GM12878 (cell line): ENCODE results near the gene NUMA1. TPM values are rescaled to one million over a fixed set of nuclear protein-coding genes. Genes with fewer than 3 reads are reported as not detected.

Experiments used
- CEBPB ChIP-seq, 2 experiments: fragments of 150-350 bp in 1 of 2; IDR thresholded peaks; 2 replicates each; pipeline ENCODE4 v1.6.1; 2012 to 2014; ENCODE audit warnings: low read depth in 2 of 2, low read length in 2 of 2, borderline replicate concordance in 1 of 2, inconsistent platforms in 1 of 2
- CREB1 ChIP-seq: IDR thresholded peaks from 2 replicates; pipeline ENCODE4 v1.6.1; 2012; ENCODE audit warnings: low read depth, mild to moderate bottlenecking, inconsistent platforms
- DPF2 ChIP-seq: fragments of 450-650 bp; IDR thresholded peaks from 2 replicates; pipeline ENCODE4 v1.6.1; 2017; ENCODE audit warnings: mild to moderate bottlenecking
- EED ChIP-seq: sonication (generic); IDR thresholded peaks from 2 replicates; pipeline ENCODE4 v1.6.1; 2016; ENCODE audit warnings: antibody characterized with exemption, low read depth
- ETV6 ChIP-seq, 2 experiments: fragments of 450-650 bp in 1 of 2; IDR thresholded peaks in 1 of 2; conservative IDR thresholded peaks in 1 of 2; 2 replicates each; pipeline ENCODE4 v1.6.1; 2014; ENCODE audit warnings: antibody characterized with exemption in 1 of 2, borderline replicate concordance in 1 of 2, low read depth in 1 of 2, mild to moderate bottlenecking in 1 of 2, moderate library complexity in 1 of 2
- FOS ChIP-seq: IDR thresholded peaks from 3 replicates; pipeline ENCODE4 v1.6.1; 2011; ENCODE audit warnings: borderline replicate concordance; ENCODE audit not compliant: insufficient read length; ENCODE audit errors: extremely low read depth
- GABPA ChIP-seq: IDR thresholded peaks from 2 replicates; pipeline ENCODE4 v1.6.1; 2014; ENCODE audit warnings: antibody characterized with exemption, low read depth, mild to moderate bottlenecking, inconsistent platforms
- HDAC6 ChIP-seq: fragments of 200-600 bp; sonication (generic); IDR thresholded peaks from one replicate; pipeline ENCODE4 v1.8.0; 2017; ENCODE audit warnings: antibody characterized with exemption; ENCODE audit not compliant: unreplicated experiment
- IRF3 ChIP-seq: fragments of 450-650 bp; IDR thresholded peaks from 2 replicates; pipeline ENCODE4 v1.6.1; 2014; ENCODE audit warnings: mild to moderate bottlenecking
- JUNB ChIP-seq: IDR thresholded peaks from 2 replicates; pipeline ENCODE4 v1.6.1; 2016; ENCODE audit warnings: antibody characterized with exemption, mild to moderate bottlenecking
- MEF2B ChIP-seq: fragments of 450-650 bp; IDR thresholded peaks from 2 replicates; pipeline ENCODE4 v1.6.1; 2018; ENCODE audit warnings: mild to moderate bottlenecking, moderate library complexity; ENCODE audit not compliant: partially characterized antibody, poor library complexity, severe bottlenecking
- NKRF ChIP-seq: fragments of 450-650 bp; conservative IDR thresholded peaks from 2 replicates; pipeline ENCODE4 v1.6.1; 2017; ENCODE audit warnings: mild to moderate bottlenecking, moderate library complexity
- RAD51 ChIP-seq: fragments of 450-650 bp; IDR thresholded peaks from 2 replicates; pipeline ENCODE4 v1.6.1; 2016; ENCODE audit warnings: moderate library complexity, mild to moderate bottlenecking, inconsistent platforms
- SIN3A ChIP-seq: IDR thresholded peaks from 2 replicates; pipeline ENCODE4 v1.6.1; 2012; ENCODE audit warnings: low read depth, low read length, improper control_type of control experiment
- SIX5 ChIP-seq: IDR thresholded peaks from 2 replicates; pipeline ENCODE4 v1.6.1; 2011; ENCODE audit warnings: mild to moderate bottlenecking, low read depth, low read length, moderate library complexity; ENCODE audit not compliant: severe bottlenecking
- SMC3 ChIP-seq: IDR thresholded peaks from 2 replicates; pipeline ENCODE4 v1.6.1; 2011; ENCODE audit warnings: low read length, improper control_type of control experiment, borderline replicate concordance
- SP1 ChIP-seq: IDR thresholded peaks from one replicate; pipeline ENCODE4 v1.6.1; 2011; ENCODE audit warnings: low read depth, low read length
- SREBF1 ChIP-seq: IDR thresholded peaks from 2 replicates; pipeline ENCODE4 v1.6.1; 2012; ENCODE audit warnings: mild to moderate bottlenecking, low read length
- SRF ChIP-seq, 2 experiments: IDR thresholded peaks; 2 replicates each; pipeline ENCODE4 v1.6.1; 2011; ENCODE audit warnings: low read depth in 2 of 2, low read length in 2 of 2, mild to moderate bottlenecking in 1 of 2, moderate library complexity in 1 of 2
- WRNIP1 ChIP-seq: IDR thresholded peaks from 2 replicates; pipeline ENCODE4 v1.6.1; 2011; ENCODE audit warnings: low read depth, low read length, improper control_type of control experiment, borderline replicate concordance
- YBX1 ChIP-seq: fragments of 450-650 bp; IDR thresholded peaks from 2 replicates; pipeline ENCODE4 v1.6.1; 2016; ENCODE audit warnings: antibody characterized with exemption
- ZNF687 ChIP-seq: fragments of 450-650 bp; IDR thresholded peaks from 2 replicates; pipeline ENCODE4 v1.6.1; 2017; ENCODE audit warnings: mild to moderate bottlenecking, moderate library complexity
- ZZZ3 ChIP-seq: IDR thresholded peaks from 2 replicates; pipeline ENCODE4 v1.6.1; 2011; ENCODE audit warnings: low read depth; ENCODE audit not compliant: control insufficient read depth, insufficient read length
- polyA plus RNA-seq, 11 experiments: library from polyadenylated mRNA; depleted of rRNA in 4 of 11; unstranded in 6 of 11; stranded (reverse) in 5 of 11; fragments of >200 nt; fragmentation: Nextera tagmentation in 4 of 11; fragmentation: Illumina TruSeq in 1 of 11; extraction: Ambion mirVana in 4 of 11; extraction: Trizol in 1 of 11; gene quantifications; 1 replicate in 1 of 11; 2 replicates in 10 of 11; pipeline versions ENCODE4 v1.2.1 to v1.2.3, GENCODE V29; 2011 to 2016; ENCODE audit warnings: inconsistent platforms in 2 of 11, missing spikeins in 2 of 11, low read depth in 1 of 11
- total RNA-seq, 4 experiments: library from RNA; depleted of rRNA in 3 of 4; stranded (reverse); fragments of >200 nt in 3 of 4; fragmentation: Illumina TruSeq in 1 of 4; extraction: Trizol in 1 of 4; gene quantifications; 2 replicates each; pipeline versions ENCODE4 v1.2.1 to v1.2.3, GENCODE V29; 2013 to 2021
- TF ChIP-seq, protein P1 (sequence below): IDR thresholded peaks from 2 replicates; pipeline ENCODE4 v1.6.1; 2011; ENCODE audit warnings: low read depth, low read length, improper control_type of control experiment, borderline replicate concordance

NUMA1 gene
- total and polyA plus RNA-seq, 10 of the 15 experiments (the other 5 are each of a cell fraction or from before 2014, with no cell fraction given) = 5.5 to 111 (median 61.0) TPM

GRCh38 chr11:71998649-71999310, 81.6 kb downstream of the NUMA1 start, which contains the start of gene IL18BP (continued):
- TF ChIP-seq ETV6 (conservative IDR thresholded peaks at IDR 0.05 in 1 of 2, IDR thresholded peaks at IDR 0.05 in 1 of 2; ENCODE audit: borderline replicate concordance in 1 of 2, low read depth in 1 of 2) (peak in 1 of 2 experiments; percentile 69; a peak in 1 of 4 replicates), SP1 (no peak), SMC3 (no peak), DPF2 (0 out of 2 replicates have a peak, but pooled peaks have one; percentile 17), GABPA (peak; percentile 59; the same call in 1 of the 2 replicates), CREB1 (0 out of 2 replicates have a peak, but pooled peaks have one; percentile 7), SRF (IDR thresholded peaks at IDR 0.05; ENCODE audit: low read depth in 2 of 2, low read length in 2 of 2) (no peak), MEF2B (no peak), IRF3 (no peak), WRNIP1 (no peak), JUNB (no peak), SREBF1 (no peak), NKRF (no peak), YBX1 (no peak), RAD51 (no peak), HDAC6 (no peak), SIN3A (no peak), EED (peak; percentile 64), CEBPB (IDR thresholded peaks at IDR 0.05; ENCODE audit: borderline replicate concordance in 1 of 2, low read depth in 2 of 2, low read length in 2 of 2) (no peak), ZZZ3 (no peak), ZNF687 (peak; percentile 48), SIX5 (no peak), FOS (no peak)
- TF ChIP-seq, protein P1, sequence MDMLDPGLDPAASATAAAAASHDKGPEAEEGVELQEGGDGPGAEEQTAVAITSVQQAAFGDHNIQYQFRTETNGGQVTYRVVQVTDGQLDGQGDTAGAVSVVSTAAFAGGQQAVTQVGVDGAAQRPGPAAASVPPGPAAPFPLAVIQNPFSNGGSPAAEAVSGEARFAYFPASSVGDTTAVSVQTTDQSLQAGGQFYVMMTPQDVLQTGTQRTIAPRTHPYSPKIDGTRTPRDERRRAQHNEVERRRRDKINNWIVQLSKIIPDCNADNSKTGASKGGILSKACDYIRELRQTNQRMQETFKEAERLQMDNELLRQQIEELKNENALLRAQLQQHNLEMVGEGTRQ = no peak
